Measurements from ENCODE around the gene PPFIBP1. TPM values are rescaled to one million over a fixed set of nuclear protein-coding genes. Genes with fewer than 3 reads are reported as not detected.

Gene PPFIBP1
- total and polyA plus RNA-seq, 2 of the 13 experiments (the other 11 are each of a cell fraction or from before 2014, with no cell fraction given): 16.2 to 21.8 TPM

GRCh38 chr12:27517961-27518665, 5.9 kb upstream of the PPFIBP1 start:
- intact Hi-C loops (cut with micrococcal nuclease; ENCODE audit: unreplicated experiment): no loop called here
- TF ChIP-seq ZBTB4 (CRISPR knock-in tag; IDR thresholded peaks at IDR 0.05; ENCODE audit: borderline replicate concordance): no peak
- no peak overlapping the region for H2AFZ ChIP-seq (ENCODE audit: low read length)
- CTCF ChIA-PET (ENCODE audit: low intra/inter-chr PET ratio, low total read pairs): no interaction called here
- no peaks in the 10 kb centered on the region for H3K79me2 ChIP-seq (ENCODE audit: insufficient read depth, low read length)
- FAIRE-seq (no peak), ATAC-seq (no peak), DNase-seq (ENCODE audit: low spot score) (no peak)
- H3K9me3 ChIP-seq (ENCODE audit: low read length): no peaks in the 10 kb centered on the region
- no TSS peak for BruUV-seq (replicated peaks)
- peaks cover 0 to 6% of the 10 kb centered on the region in 2 experiments; a peak in 1 of 5 replicates for H3K27me3 ChIP-seq (ENCODE audit: control insufficient read depth in 1 of 2, insufficient read depth in 2 of 2, low read length in 2 of 2)
- H3K4me3 ChIP-seq (replicated peaks in 1 of 3; ENCODE audit: insufficient read depth in 1 of 3, low read depth in 2 of 3, low read length in 3 of 3): no peak overlapping the region
- H3K9ac ChIP-seq (ENCODE audit: insufficient read depth, low read depth, low read length): no peak overlapping the region
- no peaks in the 10 kb centered on the region for H4K20me1 ChIP-seq (ENCODE audit: insufficient read depth, low read length)
- POLR2A ChIA-PET: no interaction called here
- H3K4me2 ChIP-seq (ENCODE audit: low read depth, low read length): no peak overlapping the region
- H3K4me1 ChIP-seq (ENCODE audit: insufficient read depth, low read length): peaks cover 18% of the 10 kb centered on the region
- no peak overlapping the region for H3K27ac ChIP-seq (ENCODE audit: extremely low read length, insufficient read depth, low read length)
- H3K36me3 ChIP-seq (replicated peaks in 1 of 2; ENCODE audit: control insufficient read depth in 1 of 2, insufficient read depth in 2 of 2, low read length in 2 of 2): no peaks in the 10 kb centered on the region
- in situ Hi-C loops (cut with HindIII; ENCODE audit: extremely low pct_ligation_motif_present, low pct_unique_long_range_greater_than_20kb): no loop called here
- WGBS (ENCODE audit: low lambda C conversion rate): 45% methylated on average over 7 of the region's 7 CpGs

- no peak for FAIRE-seq
- Histone ChIP-seq H3K27me3 (ENCODE audit: control insufficient read depth in 1 of 2, insufficient read depth in 2 of 2, low read length in 2 of 2) (no peaks in the 10 kb centered on the region; a peak in 1 of 5 replicates), H2AFZ (ENCODE audit: low read length) (peak overlapping the region; percentile 45), H3K9me3 (ENCODE audit: low read length) (no peaks in the 10 kb centered on the region), H3K27ac (ENCODE audit: extremely low read length, insufficient read depth, low read length) (no peak overlapping the region), H4K20me1 (ENCODE audit: insufficient read depth, low read length) (no peaks in the 10 kb centered on the region), H3K9ac (ENCODE audit: insufficient read depth, low read depth, low read length) (no peak overlapping the region), H3K36me3 (replicated peaks in 1 of 2; ENCODE audit: control insufficient read depth in 1 of 2, insufficient read depth in 2 of 2, low read length in 2 of 2) (no peaks in the 10 kb centered on the region), H3K4me3 (replicated peaks in 1 of 3; ENCODE audit: insufficient read depth in 1 of 3, low read depth in 2 of 3, low read length in 3 of 3) (no peak overlapping the region), H3K4me2 (ENCODE audit: low read depth, low read length) (no peak overlapping the region; the same call in 1 of the 2 replicates), H3K79me2 (ENCODE audit: insufficient read depth, low read length) (peaks cover 17% of the 10 kb centered on the region), H3K4me1 (ENCODE audit: insufficient read depth, low read length) (peaks cover 29% of the 10 kb centered on the region)
- in situ Hi-C loops (cut with HindIII; ENCODE audit: extremely low pct_ligation_motif_present, low pct_unique_long_range_greater_than_20kb) (no loop called here), intact Hi-C loops (cut with micrococcal nuclease; ENCODE audit: unreplicated experiment) (loop anchor here (10.0 kb wide), 1 partner anchor 184 kb away; no protein-coding TSS in a partner anchor)
- ATAC-seq: no peak
- BruUV-seq (replicated peaks): no TSS peak
- DNase-seq (ENCODE audit: low spot score): no peak
- ChIA-PET POLR2A (no interaction called here), CTCF (ENCODE audit: low intra/inter-chr PET ratio, low total read pairs) (no interaction called here)
- WGBS (ENCODE audit: low lambda C conversion rate): 36% methylated on average over 4 of the region's 4 CpGs
- TF ChIP-seq PLSCR1 (CRISPR knock-in tag; IDR thresholded peaks at IDR 0.05; ENCODE audit: borderline replicate concordance): no peak
- no peak for TF ChIP-seq HCFC1 (IDR thresholded peaks at IDR 0.05; ENCODE audit: low read depth, low read length)
- no peak for TF ChIP-seq ARID3A (IDR thresholded peaks at IDR 0.05; ENCODE audit: low read depth, low read length)
- no peak for TF ChIP-seq ZNF558 (CRISPR knock-in tag; IDR thresholded peaks at IDR 0.05; ENCODE audit: borderline replicate concordance)
- no peak for TF ChIP-seq EED (CRISPR knock-in tag; IDR thresholded peaks at IDR 0.05)
Observed at GRCh38 chr12:27521066-27521465, 2.9 kb upstream of the PPFIBP1 start.
